Activated T-cell treated with anti-CD3 and anti-CD28 coated beads, Interleukin-2, amount 50 U/mL, for 4 hours (primary cell): Measurements from ENCODE around the gene SWAP70. TPM values are rescaled to one million over a fixed set of nuclear protein-coding genes. Genes with fewer than 3 reads are reported as not detected.

Source experiments
- ATAC-seq, 2 donors: fragments of 200-7000 bp; cut with Tn5 transposase; one replicate each; pipeline ENCODE4 v1.10.0; 2021
- DNase-seq: peaks from one replicate; pipeline ENCODE4 v3.0.0-alpha.2; 2020
- H3K27me3 Mint-ChIP-seq: one replicate; pipeline ENCODE4 v1.8.0; 2021; ENCODE audit warnings: low read depth, mixed read lengths
- H3K36me3 Mint-ChIP-seq: one replicate; pipeline ENCODE4 v1.8.0; 2022; ENCODE audit warnings: mixed read lengths; ENCODE audit not compliant: insufficient read depth
- H3K4me1 Mint-ChIP-seq: one replicate; pipeline ENCODE4 v1.8.0; 2021; ENCODE audit warnings: low read depth, mixed read lengths
- H3K4me3 Mint-ChIP-seq: one replicate; pipeline ENCODE4 v1.8.0; 2021; ENCODE audit warnings: mild to moderate bottlenecking, moderate library complexity, mixed read lengths
- H3K9me3 Mint-ChIP-seq: one replicate; pipeline ENCODE4 v1.8.0; 2021; ENCODE audit warnings: mixed read lengths
- total RNA-seq, 3 donors: library from RNA; stranded (reverse); gene quantifications; one replicate each; pipeline ENCODE4 v1.2.1, GENCODE V29; 2021

The SWAP70 gene
- total RNA-seq, 3 donors from 2014 or later: 4.6 to 10.0 (median 6.8) TPM

- ATAC-seq: no peak
- peaks cover 5% of the 10 kb centered on the region for H3K36me3 Mint-ChIP-seq
- H3K4me3 Mint-ChIP-seq: no peak overlapping the region
- peaks cover 30% of the 10 kb centered on the region for H3K4me1 Mint-ChIP-seq
- H3K27me3 Mint-ChIP-seq: no peaks in the 10 kb centered on the region
- H3K9me3 Mint-ChIP-seq: no peaks in the 10 kb centered on the region
- no peak for DNase-seq
These were observed 98.7 kb downstream of the SWAP70 start for GRCh38 chr11:9762531-9762930.

GRCh38 chr11:9763301-9763700 lies 99.4 kb downstream of the SWAP70 start:
- peaks cover 5% of the 10 kb centered on the region for H3K36me3 Mint-ChIP-seq
- H3K4me3 Mint-ChIP-seq: no peak overlapping the region
- ATAC-seq (no peak), DNase-seq (no peak)
- H3K9me3 Mint-ChIP-seq: no peaks in the 10 kb centered on the region
- peaks cover 26% of the 10 kb centered on the region for H3K4me1 Mint-ChIP-seq
- no peaks in the 10 kb centered on the region for H3K27me3 Mint-ChIP-seq

GRCh38 chr11:9765320-9766101 lies 101.6 kb downstream of the SWAP70 start:
- H3K36me3 Mint-ChIP-seq: peaks cover 5% of the 10 kb centered on the region
- H3K4me1 Mint-ChIP-seq: peaks cover 9% of the 10 kb centered on the region
- no peaks in the 10 kb centered on the region for H3K9me3 Mint-ChIP-seq
- DNase-seq (no peak), ATAC-seq (no peak)
- H3K4me3 Mint-ChIP-seq: no peak overlapping the region
- no peaks in the 10 kb centered on the region for H3K27me3 Mint-ChIP-seq

- Mint-ChIP-seq H3K4me1 (no peaks in the 10 kb centered on the region), H3K27me3 (no peaks in the 10 kb centered on the region), H3K9me3 (no peaks in the 10 kb centered on the region), H3K36me3 (peaks cover 7% of the 10 kb centered on the region), H3K4me3 (no peak overlapping the region)
- DNase-seq: no peak
- ATAC-seq: no peak
These were observed 105.7 kb downstream of the SWAP70 start for GRCh38 chr11:9769621-9770020.

GRCh38 chr11:9771071-9771511 lies 107.2 kb downstream of the SWAP70 start:
- no peaks in the 10 kb centered on the region for H3K9me3 Mint-ChIP-seq
- no peak overlapping the region for H3K4me3 Mint-ChIP-seq
- H3K4me1 Mint-ChIP-seq: no peaks in the 10 kb centered on the region
- no peak for DNase-seq
- ATAC-seq: no peak
- H3K27me3 Mint-ChIP-seq: no peaks in the 10 kb centered on the region
- H3K36me3 Mint-ChIP-seq: peaks cover 5% of the 10 kb centered on the region

- Mint-ChIP-seq H3K4me1 (no peaks in the 10 kb centered on the region), H3K9me3 (no peaks in the 10 kb centered on the region), H3K4me3 (no peak overlapping the region), H3K36me3 (peaks cover 5% of the 10 kb centered on the region), H3K27me3 (no peaks in the 10 kb centered on the region)
- no peak for ATAC-seq
- DNase-seq: no peak
These were observed 108.3 kb downstream of the SWAP70 start for GRCh38 chr11:9772218-9772617.

- Mint-ChIP-seq H3K4me3 (no peak overlapping the region), H3K4me1 (no peaks in the 10 kb centered on the region), H3K36me3 (peaks cover 5% of the 10 kb centered on the region), H3K27me3 (no peaks in the 10 kb centered on the region), H3K9me3 (no peaks in the 10 kb centered on the region)
- ATAC-seq (no peak), DNase-seq (no peak)
These were observed 109.6 kb downstream of the SWAP70 start for GRCh38 chr11:9773524-9773923.

- Mint-ChIP-seq H3K4me1 (no peaks in the 10 kb centered on the region), H3K36me3 (peaks cover 5% of the 10 kb centered on the region)
These were observed 110.2 kb downstream of the SWAP70 start for GRCh38 chr11:9774109-9774508.

GRCh38 chr11:9774591-9775397 lies 110.9 kb downstream of the SWAP70 start:
- no peak for DNase-seq
- H3K4me3 Mint-ChIP-seq: no peak overlapping the region
- no peaks in the 10 kb centered on the region for H3K4me1 Mint-ChIP-seq
- H3K27me3 Mint-ChIP-seq: no peaks in the 10 kb centered on the region
- no peaks in the 10 kb centered on the region for H3K9me3 Mint-ChIP-seq
- ATAC-seq: no peak
- H3K36me3 Mint-ChIP-seq: peaks cover 9% of the 10 kb centered on the region

More at GRCh38 chr11:9774109-9774508, 110.2 kb downstream of the SWAP70 start:
- Mint-ChIP-seq H3K27me3 (no peaks in the 10 kb centered on the region), H3K9me3 (no peaks in the 10 kb centered on the region), H3K4me3 (no peak overlapping the region)
- no peak for DNase-seq
- ATAC-seq: no peak

GRCh38 chr11:9775398-9775779 lies 111.5 kb downstream of the SWAP70 start:
- H3K27me3 Mint-ChIP-seq: no peaks in the 10 kb centered on the region
- ATAC-seq (no peak), DNase-seq (no peak)
- H3K4me3 Mint-ChIP-seq: no peak overlapping the region
- H3K36me3 Mint-ChIP-seq: peaks cover 12% of the 10 kb centered on the region
- H3K9me3 Mint-ChIP-seq: no peaks in the 10 kb centered on the region
- H3K4me1 Mint-ChIP-seq: no peaks in the 10 kb centered on the region

GRCh38 chr11:9776203-9776602 lies 112.3 kb downstream of the SWAP70 start:
- no peaks in the 10 kb centered on the region for H3K27me3 Mint-ChIP-seq
- H3K36me3 Mint-ChIP-seq: peaks cover 16% of the 10 kb centered on the region
- no peaks in the 10 kb centered on the region for H3K4me1 Mint-ChIP-seq
- H3K4me3 Mint-ChIP-seq: no peak overlapping the region
- DNase-seq (no peak), ATAC-seq (no peak)
- no peaks in the 10 kb centered on the region for H3K9me3 Mint-ChIP-seq

GRCh38 chr11:9777066-9777465 lies 113.2 kb downstream of the SWAP70 start:
- no peak for ATAC-seq
- H3K36me3 Mint-ChIP-seq: peaks cover 18% of the 10 kb centered on the region
- H3K27me3 Mint-ChIP-seq: no peaks in the 10 kb centered on the region
- H3K4me3 Mint-ChIP-seq: no peak overlapping the region
- no peaks in the 10 kb centered on the region for H3K4me1 Mint-ChIP-seq
- H3K9me3 Mint-ChIP-seq: no peaks in the 10 kb centered on the region
- no peak for DNase-seq

- no peak for ATAC-seq
- H3K9me3 Mint-ChIP-seq: no peaks in the 10 kb centered on the region
These were observed 113.6 kb downstream of the SWAP70 start for GRCh38 chr11:9777525-9777924.

GRCh38 chr11:9780929-9781328 lies 117.1 kb downstream of the SWAP70 start:
- ATAC-seq: no peak

More at GRCh38 chr11:9777525-9777924, 113.6 kb downstream of the SWAP70 start:
- H3K4me3 Mint-ChIP-seq: no peak overlapping the region
- H3K27me3 Mint-ChIP-seq: no peaks in the 10 kb centered on the region
- no peak for DNase-seq
- H3K4me1 Mint-ChIP-seq: no peaks in the 10 kb centered on the region
- H3K36me3 Mint-ChIP-seq: peaks cover 19% of the 10 kb centered on the region

GRCh38 chr11:9783986-9784385 lies 120.1 kb downstream of the SWAP70 start:
- H3K4me1 Mint-ChIP-seq: peaks cover 3% of the 10 kb centered on the region
- no peaks in the 10 kb centered on the region for H3K27me3 Mint-ChIP-seq
- ATAC-seq (no peak), DNase-seq (no peak)
- H3K36me3 Mint-ChIP-seq: peaks cover 27% of the 10 kb centered on the region
- no peaks in the 10 kb centered on the region for H3K9me3 Mint-ChIP-seq
- no peak overlapping the region for H3K4me3 Mint-ChIP-seq

More at GRCh38 chr11:9780929-9781328, 117.1 kb downstream of the SWAP70 start:
- DNase-seq: no peak
- peaks cover 21% of the 10 kb centered on the region for H3K36me3 Mint-ChIP-seq
- H3K9me3 Mint-ChIP-seq: no peaks in the 10 kb centered on the region
- H3K4me1 Mint-ChIP-seq: no peaks in the 10 kb centered on the region
- H3K4me3 Mint-ChIP-seq: no peak overlapping the region
- H3K27me3 Mint-ChIP-seq: no peaks in the 10 kb centered on the region
